Dendritic cell treated with granulocyte-macrophage colony-stimulating factor and Interleukin-4, amounts not matched to agents 40 ng/mL and 50 ng/mL, for 4 days (primary cell): ENCODE measurements around the gene GP9.
"Not testable (repeated sequence)": the region's sequence is repeated elsewhere in the genome, so short reads cannot be mapped to it uniquely, and the experiment has no call there.

ENCODE experiments used
- H3K27ac Mint-ChIP-seq: one replicate; pipeline ENCODE4 v1.8.0; 2022; ENCODE audit warnings: mild to moderate bottlenecking, mixed read lengths
- H3K27me3 Mint-ChIP-seq: one replicate; pipeline ENCODE4 v1.8.0; 2022; ENCODE audit warnings: mild to moderate bottlenecking, mixed read lengths
- H3K36me3 Mint-ChIP-seq: one replicate; pipeline ENCODE4 v1.8.0; 2022; ENCODE audit warnings: low read depth, mixed read lengths
- H3K4me1 Mint-ChIP-seq: one replicate; pipeline ENCODE4 v1.8.0; 2022; ENCODE audit warnings: low read depth, mixed read lengths
- H3K4me3 Mint-ChIP-seq: one replicate; pipeline ENCODE4 v1.8.0; 2022; ENCODE audit warnings: mild to moderate bottlenecking, moderate library complexity, mixed read lengths
- H3K9me3 Mint-ChIP-seq: one replicate; pipeline ENCODE4 v1.8.0; 2022; ENCODE audit warnings: mixed read lengths
- intact Hi-C: fragments of 100-400 bp; cut with micrococcal nuclease; formaldehyde crosslinking; loops from one replicate; pipeline ENCODE4 v1.15.0; 2022

GP9 gene

GRCh38 chr3:129085818-129086217 lies 25.2 kb downstream of the GP9 start:
- intact Hi-C loops = no loop called here
- no peak overlapping the region for H3K27ac Mint-ChIP-seq

DNA sequence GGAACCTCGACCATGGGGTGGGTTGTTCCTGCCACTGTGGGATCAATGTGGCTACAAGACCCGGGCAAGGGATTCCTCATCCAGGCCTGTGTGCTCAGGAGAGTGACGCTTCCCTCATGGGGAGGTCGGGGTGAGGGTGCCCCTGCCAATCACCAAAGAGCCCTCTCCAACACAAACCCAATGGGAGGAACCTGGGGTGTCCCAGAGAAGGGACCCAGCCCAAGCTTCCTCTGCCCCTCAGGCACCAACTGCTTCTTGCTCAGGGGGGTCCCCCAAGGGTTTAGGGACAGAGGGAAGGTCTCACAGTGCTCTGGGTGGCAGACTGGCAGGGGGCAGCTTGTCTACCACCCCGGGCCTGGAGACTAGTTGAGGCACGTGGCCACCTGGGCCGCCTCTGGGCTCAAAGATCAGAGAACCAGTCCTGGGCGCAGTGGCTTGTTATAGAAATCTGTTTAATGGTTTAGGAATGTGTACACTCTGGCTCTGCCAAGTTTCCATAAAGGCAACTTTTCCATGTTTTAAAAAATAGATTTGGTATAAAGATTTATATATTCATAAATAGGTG lies 26.6 kb downstream of the GP9 start:
- peaks cover 13% of the 10 kb centered on the region for H3K36me3 Mint-ChIP-seq
- H3K27ac Mint-ChIP-seq = no peak overlapping the region
- H3K4me3 Mint-ChIP-seq = no peak overlapping the region
- peaks cover 2% of the 10 kb centered on the region for H3K4me1 Mint-ChIP-seq
- H3K27me3 Mint-ChIP-seq = no peaks in the 10 kb centered on the region
- intact Hi-C loops = no loop called here
- no peaks in the 10 kb centered on the region for H3K9me3 Mint-ChIP-seq

More at GRCh38 chr3:129085818-129086217, 25.2 kb downstream of the GP9 start:
- no peaks in the 10 kb centered on the region for H3K9me3 Mint-ChIP-seq
- peaks cover 4% of the 10 kb centered on the region for H3K27me3 Mint-ChIP-seq
- no peaks in the 10 kb centered on the region for H3K36me3 Mint-ChIP-seq
- H3K4me1 Mint-ChIP-seq = peaks cover 6% of the 10 kb centered on the region
- no peak overlapping the region for H3K4me3 Mint-ChIP-seq

DNA sequence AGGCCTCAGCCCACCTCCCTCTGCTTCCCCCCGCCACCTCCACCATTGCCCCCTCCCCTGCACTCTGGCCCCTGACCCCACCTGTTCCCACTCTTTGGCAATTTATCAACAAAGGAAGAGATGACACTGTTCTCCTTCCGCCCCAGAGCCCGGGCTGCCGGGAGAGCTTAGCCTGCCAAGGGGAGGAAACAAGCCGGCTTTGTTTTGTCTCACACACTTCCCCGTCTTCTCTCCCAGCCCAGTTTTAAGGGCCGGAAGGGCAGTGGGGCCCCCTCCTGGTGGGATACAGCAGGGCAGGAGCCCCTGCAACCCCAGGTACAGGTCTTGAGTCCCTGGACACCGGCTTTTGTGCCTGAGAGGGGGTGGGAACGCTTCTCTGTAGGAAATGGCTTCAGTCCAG lies 27.3 kb downstream of the GP9 start:
- H3K9me3 Mint-ChIP-seq, H3K27me3 Mint-ChIP-seq, H3K4me3 Mint-ChIP-seq, intact Hi-C loops, H3K4me1 Mint-ChIP-seq, H3K27ac Mint-ChIP-seq: not testable (repeated sequence)
- peaks cover 20% of the 10 kb centered on the region for H3K36me3 Mint-ChIP-seq

GRCh38 chr3:129088312-129088711 lies 27.7 kb downstream of the GP9 start:
- H3K4me1 Mint-ChIP-seq, H3K9me3 Mint-ChIP-seq, H3K4me3 Mint-ChIP-seq, H3K27me3 Mint-ChIP-seq, intact Hi-C loops, H3K27ac Mint-ChIP-seq: not testable (repeated sequence)
- peaks cover 24% of the 10 kb centered on the region for H3K36me3 Mint-ChIP-seq

DNA sequence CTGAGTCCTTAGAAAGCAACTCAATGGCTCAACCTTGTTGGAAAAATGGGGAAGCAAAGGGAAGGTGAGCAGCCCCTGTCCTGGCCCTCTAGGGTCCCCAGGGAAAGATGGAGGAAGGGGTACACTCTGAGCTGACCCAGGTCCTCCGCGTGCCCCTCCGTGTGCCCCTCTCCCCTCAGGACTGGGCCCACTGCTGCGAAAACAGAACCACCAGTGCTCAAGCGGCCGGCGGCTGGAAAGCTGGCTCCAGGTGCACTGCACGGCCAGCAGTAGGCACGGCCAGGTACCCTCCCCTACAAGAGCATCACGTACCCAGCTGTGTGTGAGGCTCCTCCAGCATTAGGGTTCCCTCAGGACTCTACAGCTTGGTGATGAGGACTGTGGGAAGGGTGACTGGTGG lies 34.7 kb downstream of the GP9 start:
- intact Hi-C loops = no loop called here
- H3K4me1 Mint-ChIP-seq = peaks cover 4% of the 10 kb centered on the region
- no peak overlapping the region for H3K27ac Mint-ChIP-seq
- no peaks in the 10 kb centered on the region for H3K9me3 Mint-ChIP-seq
- H3K4me3 Mint-ChIP-seq = no peak overlapping the region
- peaks cover 91% of the 10 kb centered on the region for H3K36me3 Mint-ChIP-seq
- no peaks in the 10 kb centered on the region for H3K27me3 Mint-ChIP-seq

DNA sequence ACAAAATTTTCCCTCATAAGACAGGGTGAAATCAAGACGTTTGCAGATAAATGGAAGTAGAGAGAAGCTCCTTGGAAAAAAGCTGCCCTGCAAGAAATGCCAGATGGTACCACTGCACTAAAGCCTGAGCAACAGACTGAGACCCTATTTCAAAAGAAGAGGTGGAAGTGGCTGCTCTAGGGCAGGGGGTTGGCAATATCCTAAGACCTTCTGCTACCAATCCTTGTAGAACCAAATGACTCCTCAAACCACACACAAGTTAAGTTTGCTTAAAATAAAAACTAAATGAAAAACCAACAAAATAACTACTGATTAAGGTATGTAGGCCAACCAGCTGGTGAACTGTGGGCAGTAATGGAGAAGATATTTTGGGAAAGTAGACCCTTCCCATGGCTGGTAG lies 39.7 kb downstream of the GP9 start:
- Mint-ChIP-seq H3K4me3 (no peak overlapping the region), H3K36me3 (peaks cover 93% of the 10 kb centered on the region), H3K27ac (no peak overlapping the region), H3K9me3 (no peaks in the 10 kb centered on the region), H3K27me3 (no peaks in the 10 kb centered on the region), H3K4me1 (peaks cover 26% of the 10 kb centered on the region)
- intact Hi-C loops = no loop called here

DNA sequence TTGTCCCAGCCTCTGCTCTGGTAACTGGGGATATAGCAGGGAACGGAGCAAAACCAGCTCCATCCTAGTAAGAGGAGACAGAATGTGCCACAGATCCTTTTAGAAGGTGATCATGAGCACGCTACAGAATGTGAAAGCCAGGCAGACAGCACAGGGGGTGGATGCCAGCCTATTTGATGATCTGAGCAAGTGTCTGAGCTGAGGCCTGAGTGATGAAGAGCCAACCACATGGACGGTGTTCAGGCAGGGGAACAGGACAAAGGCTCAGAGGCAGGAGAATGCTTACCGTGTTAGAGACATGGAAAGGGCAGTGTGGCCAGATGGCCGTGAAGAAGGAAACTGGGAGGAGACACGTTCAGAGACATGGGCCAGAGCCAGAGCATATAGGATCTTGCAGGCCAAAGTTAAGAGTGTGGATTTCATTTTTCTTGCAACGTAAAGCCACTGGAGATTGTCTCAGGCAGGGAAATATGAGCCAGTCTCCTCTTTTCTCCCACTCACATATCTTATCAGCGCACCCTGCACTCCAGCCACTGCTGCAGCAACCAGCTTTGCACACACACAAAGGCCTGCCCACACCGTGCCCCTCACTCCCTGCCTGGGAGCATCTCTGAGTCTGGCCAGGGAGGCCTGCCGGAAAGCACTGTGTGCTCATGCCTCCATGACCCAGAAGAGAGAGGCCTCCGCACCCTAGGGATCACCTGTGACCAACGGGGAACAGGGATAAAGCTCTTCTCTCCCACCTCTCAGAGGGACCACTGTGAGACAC lies 41.0 kb downstream of the GP9 start:
- peaks cover 91% of the 10 kb centered on the region for H3K36me3 Mint-ChIP-seq
- H3K27ac Mint-ChIP-seq = no peak overlapping the region
- intact Hi-C loops = no loop called here
- H3K27me3 Mint-ChIP-seq = no peaks in the 10 kb centered on the region
- no peaks in the 10 kb centered on the region for H3K9me3 Mint-ChIP-seq
- H3K4me1 Mint-ChIP-seq = peaks cover 26% of the 10 kb centered on the region
- H3K4me3 Mint-ChIP-seq = no peak overlapping the region

DNA sequence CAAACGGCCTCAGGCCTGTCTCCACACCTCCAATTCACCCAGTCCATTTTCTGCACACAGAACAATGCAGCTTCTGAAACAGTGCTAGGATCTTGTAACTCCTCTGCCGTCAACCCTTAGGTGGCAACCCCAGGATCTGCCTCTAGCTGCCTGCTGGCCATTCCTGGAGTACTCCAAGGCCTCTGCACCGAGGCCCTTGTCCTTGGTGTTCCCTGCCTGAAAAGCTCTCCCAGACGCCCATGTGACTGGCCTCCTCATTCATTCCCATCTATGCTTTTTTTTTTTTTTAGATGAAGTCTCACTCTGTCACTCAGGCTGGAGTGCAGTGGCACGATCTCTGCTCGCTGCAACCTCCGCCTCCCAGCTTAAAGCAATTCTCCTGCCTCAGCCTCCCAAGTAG lies 42.7 kb downstream of the GP9 start:
- Mint-ChIP-seq H3K36me3 (peaks cover 91% of the 10 kb centered on the region), H3K27me3 (no peaks in the 10 kb centered on the region), H3K4me3 (no peak overlapping the region), H3K9me3 (no peaks in the 10 kb centered on the region), H3K4me1 (peaks cover 31% of the 10 kb centered on the region), H3K27ac (no peak overlapping the region)
- intact Hi-C loops = no loop called here

- Mint-ChIP-seq H3K27ac (no peak overlapping the region), H3K36me3 (peaks cover 94% of the 10 kb centered on the region), H3K9me3 (no peaks in the 10 kb centered on the region), H3K4me1 (peaks cover 31% of the 10 kb centered on the region), H3K27me3 (no peaks in the 10 kb centered on the region), H3K4me3 (no peak overlapping the region)
- intact Hi-C loops = no loop called here
These were observed 43.5 kb downstream of the GP9 start for GRCh38 chr3:129104051-129104450.

- no peaks in the 10 kb centered on the region for H3K9me3 Mint-ChIP-seq
- intact Hi-C loops = no loop called here
- peaks cover 94% of the 10 kb centered on the region for H3K36me3 Mint-ChIP-seq
- no peak overlapping the region for H3K4me3 Mint-ChIP-seq
- peaks cover 31% of the 10 kb centered on the region for H3K4me1 Mint-ChIP-seq
- no peak overlapping the region for H3K27ac Mint-ChIP-seq
- no peaks in the 10 kb centered on the region for H3K27me3 Mint-ChIP-seq
These were observed 44.0 kb downstream of the GP9 start for GRCh38 chr3:129104498-129105079.

DNA sequence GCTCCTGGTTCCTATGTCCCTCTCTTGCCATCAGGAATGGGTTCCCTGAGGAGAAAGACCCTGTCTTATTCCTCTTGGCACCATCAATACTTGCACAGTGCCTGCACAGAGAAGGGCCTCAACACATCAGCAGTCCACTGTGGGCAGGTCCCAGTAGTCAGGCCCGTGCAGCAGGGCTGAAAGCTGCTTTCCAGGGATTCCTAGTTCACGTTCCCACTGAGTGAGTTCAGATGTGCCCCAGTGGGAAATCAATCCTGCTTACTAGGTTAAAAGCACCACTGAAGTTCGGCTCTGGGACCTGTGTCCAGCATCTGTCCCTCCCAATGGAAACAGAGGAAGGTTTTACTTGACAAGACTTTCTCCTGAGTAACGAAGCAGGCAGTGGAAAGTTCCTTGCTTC lies 45.3 kb downstream of the GP9 start:
- Mint-ChIP-seq H3K4me3 (no peak overlapping the region), H3K36me3 (peaks cover 95% of the 10 kb centered on the region), H3K4me1 (peaks cover 31% of the 10 kb centered on the region), H3K27ac (no peak overlapping the region), H3K27me3 (no peaks in the 10 kb centered on the region), H3K9me3 (no peaks in the 10 kb centered on the region)
- intact Hi-C loops = no loop called here

- intact Hi-C loops = no loop called here
- Mint-ChIP-seq H3K9me3 (no peaks in the 10 kb centered on the region), H3K27me3 (no peaks in the 10 kb centered on the region), H3K27ac (no peak overlapping the region), H3K4me1 (peaks cover 31% of the 10 kb centered on the region), H3K4me3 (no peak overlapping the region), H3K36me3 (peaks cover 95% of the 10 kb centered on the region)
These were observed 45.7 kb downstream of the GP9 start for GRCh38 chr3:129106320-129106719.

DNA sequence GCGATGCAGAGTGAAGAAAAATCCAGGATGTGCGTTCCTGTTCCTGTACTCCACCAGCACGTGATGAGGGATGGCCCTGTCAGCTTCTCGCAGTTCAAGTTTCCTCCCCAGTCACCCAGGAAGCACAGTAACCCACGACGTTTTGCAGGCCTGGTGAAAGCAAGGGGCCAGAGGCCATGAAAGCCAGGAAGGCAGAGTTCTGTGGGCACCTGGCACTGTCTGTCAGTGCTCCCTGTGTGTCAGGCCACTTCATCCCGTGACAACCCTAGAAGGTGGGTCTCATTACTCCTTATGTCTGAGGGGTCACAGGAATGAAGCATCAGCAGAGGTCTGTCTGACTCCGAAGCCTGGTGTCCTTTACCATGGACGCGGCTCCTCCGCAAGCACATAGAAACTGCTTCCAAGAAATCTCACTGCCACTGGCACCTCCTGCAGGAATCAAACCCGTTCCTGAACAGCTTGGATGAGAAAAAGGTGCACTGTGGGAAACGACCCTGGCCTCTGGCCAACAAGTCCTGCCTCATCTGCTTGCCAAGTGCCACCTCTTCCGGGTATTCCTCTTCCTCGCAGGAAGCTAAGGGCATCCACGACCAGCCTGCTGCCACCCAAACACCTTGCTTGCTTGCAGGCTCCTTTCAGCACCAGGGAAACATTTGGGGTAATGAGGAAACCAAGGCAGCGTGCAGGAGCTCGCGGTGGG lies 46.4 kb downstream of the GP9 start:
- H3K4me1 Mint-ChIP-seq = peaks cover 31% of the 10 kb centered on the region
- no peaks in the 10 kb centered on the region for H3K27me3 Mint-ChIP-seq
- H3K27ac Mint-ChIP-seq = no peak overlapping the region
- H3K4me3 Mint-ChIP-seq = no peak overlapping the region
- H3K9me3 Mint-ChIP-seq = no peaks in the 10 kb centered on the region
- peaks cover 95% of the 10 kb centered on the region for H3K36me3 Mint-ChIP-seq
- intact Hi-C loops = no loop called here

- Mint-ChIP-seq H3K4me3 (no peak overlapping the region), H3K36me3 (peaks cover 98% of the 10 kb centered on the region), H3K9me3 (no peaks in the 10 kb centered on the region), H3K27ac (no peak overlapping the region), H3K4me1 (peaks cover 35% of the 10 kb centered on the region), H3K27me3 (no peaks in the 10 kb centered on the region)
- intact Hi-C loops = no loop called here
These were observed 47.2 kb downstream of the GP9 start for GRCh38 chr3:129107793-129108192.
